Activated naive CD4-positive, alpha-beta T cell treated with anti-CD3 and anti-CD28 coated beads, Interleukin-2, amount 50 U/mL, for 16 hours (primary cell): Measurements from ENCODE around the gene PPP1R15A.
"Not testable (repeated sequence)": the region's sequence is repeated elsewhere in the genome, so short reads cannot be mapped to it uniquely, and the experiment has no call there.

Experiments used
- DNase-seq: peaks from one replicate; pipeline ENCODE4 v3.0.0-alpha.2; 2020

Gene PPP1R15A

DNA sequence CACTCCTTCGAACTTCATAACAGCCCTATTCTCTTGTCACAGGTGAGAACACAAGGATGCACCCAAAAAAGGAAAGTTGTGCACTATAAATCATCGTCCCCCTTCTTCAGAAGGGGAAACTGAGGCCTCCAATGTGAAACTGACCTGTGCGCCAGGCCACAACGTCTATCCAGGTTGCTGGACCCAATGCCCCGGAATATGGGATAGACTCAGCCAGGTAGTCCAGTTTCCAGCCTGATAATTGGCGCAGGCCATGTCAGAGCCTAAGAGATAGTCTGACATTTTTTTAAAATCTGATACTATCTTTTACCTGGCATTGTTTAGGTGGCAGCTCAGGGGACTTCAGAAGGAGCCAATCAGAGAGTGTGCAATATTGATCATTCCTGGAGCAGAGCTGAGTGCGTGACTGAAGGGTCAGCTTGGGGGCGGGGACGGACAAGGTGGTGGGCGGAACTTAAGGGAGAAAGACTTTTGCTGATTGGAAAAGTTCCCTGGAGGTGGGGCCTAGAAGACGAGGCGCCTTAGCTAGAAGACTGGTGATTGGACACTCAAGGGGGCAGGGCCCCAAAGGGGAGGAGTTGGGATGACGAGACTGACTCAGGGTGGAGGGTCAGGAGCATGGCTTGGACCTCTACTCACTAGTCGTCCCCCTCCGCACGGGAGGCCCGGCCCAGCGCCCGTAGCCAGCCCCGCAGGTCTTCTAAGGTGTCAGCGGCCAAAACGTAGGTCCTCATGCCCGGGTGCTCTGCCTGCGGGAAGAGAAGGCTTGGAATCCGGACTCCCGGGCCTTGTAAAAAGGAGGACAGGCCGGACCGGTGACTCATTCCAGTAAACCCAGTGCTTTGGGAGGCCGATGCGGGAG lies 12.3 kb upstream of the PPP1R15A start:
- no peak for DNase-seq

DNA sequence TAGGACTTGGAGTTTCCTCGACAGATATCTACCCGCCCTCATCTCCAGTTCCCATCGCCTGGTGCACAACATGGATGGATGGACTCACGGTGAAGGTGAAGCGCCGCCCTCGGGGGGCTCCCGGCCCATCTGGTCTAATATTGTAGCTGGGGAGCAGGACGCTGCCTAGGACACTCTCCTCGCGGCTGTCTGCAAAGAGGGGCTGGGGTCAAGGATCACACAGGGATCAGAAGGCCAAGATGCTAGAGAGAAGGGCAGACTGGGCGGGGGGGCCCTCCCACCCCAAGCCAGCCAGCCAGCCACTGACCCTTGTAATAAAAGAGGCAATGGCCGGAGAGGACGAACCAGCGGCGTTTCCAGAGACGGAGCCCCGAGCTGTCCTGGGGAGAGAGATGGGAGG lies 10.9 kb upstream of the PPP1R15A start:
- DNase-seq, result no peak

DNA sequence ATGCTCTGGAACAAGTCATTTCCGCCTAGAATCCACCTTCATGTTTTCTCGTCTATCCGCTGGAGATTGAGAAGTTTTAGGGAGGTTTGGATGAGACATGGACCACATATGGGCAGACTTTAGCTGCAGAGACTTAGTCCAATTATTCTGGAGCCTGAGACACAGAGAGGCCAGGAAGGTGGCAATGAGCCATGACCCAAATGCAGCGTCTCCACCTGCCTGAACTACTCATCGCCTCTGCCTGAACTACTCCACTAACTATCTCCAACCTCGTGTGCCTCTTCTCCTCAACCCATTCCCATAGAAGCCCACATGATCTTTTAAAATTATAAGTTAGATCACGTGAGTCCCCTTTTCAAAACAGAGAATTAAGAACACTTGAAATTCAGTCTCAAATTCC lies 9.4 kb upstream of the PPP1R15A start:
- no peak for DNase-seq

DNA sequence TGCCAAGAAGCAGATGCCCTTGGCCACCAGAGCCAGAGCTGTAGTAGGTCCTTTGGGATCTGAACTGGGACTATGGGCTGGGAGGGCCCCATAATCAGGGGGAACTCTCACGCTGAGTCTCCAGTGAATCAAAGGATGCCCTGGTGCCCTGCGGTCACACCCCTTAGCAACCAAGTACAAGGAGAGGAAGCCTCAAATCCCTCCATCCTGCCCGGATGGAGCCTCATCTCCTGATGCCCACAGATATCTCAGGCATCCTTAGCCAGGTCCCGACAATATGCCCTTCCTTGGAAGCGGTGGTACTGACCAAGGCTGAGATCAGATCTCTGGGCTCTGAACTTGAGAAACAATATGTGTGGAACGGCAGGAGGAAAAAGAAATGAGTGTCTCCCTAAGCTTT lies 5.5 kb upstream of the PPP1R15A start:
- no peak for DNase-seq

DNA sequence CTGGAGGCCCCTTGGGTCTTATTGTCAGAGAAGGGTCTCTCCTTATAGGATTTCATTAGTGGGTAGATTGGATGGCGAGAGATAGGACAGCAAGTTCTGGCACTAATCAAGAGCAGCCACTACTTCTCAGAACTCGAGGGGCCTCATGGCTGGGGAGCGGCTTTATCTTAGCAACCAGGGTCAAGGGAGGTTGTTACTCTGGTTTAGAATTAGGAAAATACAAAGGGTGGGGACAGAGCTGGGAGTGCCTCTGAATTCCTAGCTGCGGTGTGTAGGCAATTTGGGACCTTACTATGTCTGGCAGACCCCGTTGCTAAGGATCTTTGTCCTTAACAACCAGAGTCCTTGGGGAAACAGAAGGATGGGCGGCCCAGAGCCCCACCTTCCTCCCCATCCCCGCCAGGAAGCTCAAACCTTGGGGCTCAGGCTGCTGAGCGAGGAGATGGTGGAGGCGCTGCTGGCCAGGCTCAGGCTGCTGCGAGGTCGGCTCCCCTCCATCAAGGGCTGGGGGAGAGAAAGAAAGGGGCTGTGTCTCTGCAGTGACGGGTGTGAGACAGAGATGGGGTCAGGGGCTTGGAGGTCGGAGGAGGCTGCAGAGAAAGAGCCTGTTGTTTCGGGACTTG lies 5.0 kb upstream of the PPP1R15A start:
- DNase-seq, result no peak

GRCh38 chr19:48867746-48868113 lies 4.5 kb upstream of the PPP1R15A start:
- no peak for DNase-seq

GRCh38 chr19:48868114-48868886 lies 3.9 kb upstream of the PPP1R15A start, which contains the start of gene PLEKHA4:
Gene PLEKHA4 (minus strand): TSS chr19:48868617. CDS start chr19:48867620, 997 bp downstream.
- no peak for DNase-seq

- DNase-seq, result no peak
These were observed 2.2 kb upstream of the PPP1R15A start for GRCh38 chr19:48870048-48870447.

GRCh38 chr19:48871471-48872181 lies 595 bp upstream of the PPP1R15A start:
- DNase-seq, result not testable (repeated sequence)

DNA sequence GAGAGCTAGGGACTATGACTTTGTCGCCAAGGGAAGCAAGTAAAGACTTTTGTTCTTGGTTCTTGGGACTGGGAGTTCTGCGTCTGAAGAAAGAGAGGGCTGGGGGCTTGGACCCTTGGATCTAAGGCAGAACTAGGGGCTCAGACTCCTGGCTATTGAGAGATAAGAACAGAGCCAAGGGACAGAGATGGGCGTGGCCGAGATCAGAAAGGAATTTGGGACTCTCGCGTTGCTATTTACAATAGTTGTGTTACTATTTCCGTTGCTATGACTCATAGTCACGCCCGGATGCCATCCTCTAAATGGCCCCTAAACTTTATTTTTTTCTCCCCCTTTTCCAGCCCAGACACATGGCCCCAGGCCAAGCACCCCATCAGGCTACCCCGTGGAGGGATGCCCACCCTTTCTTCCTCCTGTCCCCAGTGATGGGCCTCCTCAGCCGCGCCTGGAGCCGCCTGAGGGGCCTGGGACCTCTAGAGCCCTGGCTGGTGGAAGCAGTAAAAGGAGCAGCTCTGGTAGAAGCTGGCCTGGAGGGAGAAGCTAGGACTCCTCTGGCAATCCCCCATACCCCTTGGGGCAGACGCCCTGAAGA lies 759 bp downstream of the PPP1R15A start:
- DNase-seq, result peak; percentile 79

DNA sequence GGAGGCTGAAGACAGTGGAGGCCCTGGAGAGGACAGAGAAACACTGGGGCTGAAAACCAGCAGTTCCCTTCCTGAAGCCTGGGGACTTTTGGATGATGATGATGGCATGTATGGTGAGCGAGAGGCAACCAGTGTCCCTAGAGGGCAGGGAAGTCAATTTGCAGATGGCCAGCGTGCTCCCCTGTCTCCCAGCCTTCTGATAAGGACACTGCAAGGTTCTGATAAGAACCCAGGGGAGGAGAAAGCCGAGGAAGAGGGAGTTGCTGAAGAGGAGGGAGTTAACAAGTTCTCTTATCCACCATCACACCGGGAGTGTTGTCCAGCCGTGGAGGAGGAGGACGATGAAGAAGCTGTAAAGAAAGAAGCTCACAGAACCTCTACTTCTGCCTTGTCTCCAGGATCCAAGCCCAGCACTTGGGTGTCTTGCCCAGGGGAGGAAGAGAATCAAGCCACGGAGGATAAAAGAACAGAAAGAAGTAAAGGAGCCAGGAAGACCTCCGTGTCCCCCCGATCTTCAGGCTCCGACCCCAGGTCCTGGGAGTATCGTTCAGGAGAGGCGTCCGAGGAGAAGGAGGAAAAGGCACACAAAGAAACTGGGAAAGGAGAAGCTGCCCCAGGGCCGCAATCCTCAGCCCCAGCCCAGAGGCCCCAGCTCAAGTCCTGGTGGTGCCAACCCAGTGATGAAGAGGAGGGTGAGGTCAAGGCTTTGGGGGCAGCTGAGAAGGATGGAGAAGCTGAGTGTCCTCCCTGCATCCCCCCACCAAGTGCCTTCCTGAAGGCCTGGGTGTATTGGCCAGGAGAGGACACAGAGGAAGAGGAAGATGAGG lies 1.5 kb downstream of the PPP1R15A start:
- no peak for DNase-seq

GRCh38 chr19:48874303-48875135 lies 2.3 kb downstream of the PPP1R15A start:
- DNase-seq, result no peak

GRCh38 chr19:48876043-48876981 lies 4.1 kb downstream of the PPP1R15A start:
- peak; percentile 74 for DNase-seq

GRCh38 chr19:48877855-48878195 lies 5.6 kb downstream of the PPP1R15A start:
- no peak for DNase-seq

- DNase-seq, result no peak
These were observed 6.2 kb downstream of the PPP1R15A start for GRCh38 chr19:48878196-48879024.

GRCh38 chr19:48879025-48879637 lies 6.9 kb downstream of the PPP1R15A start:
- DNase-seq, result no peak

GRCh38 chr19:48879696-48880095 lies 7.5 kb downstream of the PPP1R15A start:
- not testable (repeated sequence) for DNase-seq
